HCEC 1CT (cell line): ENCODE results near the gene EIF1B.
A peak's percentile ranks its signal among the peaks of the same experiment; 100 is the strongest.
"Not testable (repeated sequence)": the region's sequence is repeated elsewhere in the genome, so short reads cannot be mapped to it uniquely, and the experiment has no call there.

Experiments used
- DNase-seq: peaks from one replicate; pipeline ENCODE4 v3.0.0-alpha.2; 2017

Gene EIF1B

DNA sequence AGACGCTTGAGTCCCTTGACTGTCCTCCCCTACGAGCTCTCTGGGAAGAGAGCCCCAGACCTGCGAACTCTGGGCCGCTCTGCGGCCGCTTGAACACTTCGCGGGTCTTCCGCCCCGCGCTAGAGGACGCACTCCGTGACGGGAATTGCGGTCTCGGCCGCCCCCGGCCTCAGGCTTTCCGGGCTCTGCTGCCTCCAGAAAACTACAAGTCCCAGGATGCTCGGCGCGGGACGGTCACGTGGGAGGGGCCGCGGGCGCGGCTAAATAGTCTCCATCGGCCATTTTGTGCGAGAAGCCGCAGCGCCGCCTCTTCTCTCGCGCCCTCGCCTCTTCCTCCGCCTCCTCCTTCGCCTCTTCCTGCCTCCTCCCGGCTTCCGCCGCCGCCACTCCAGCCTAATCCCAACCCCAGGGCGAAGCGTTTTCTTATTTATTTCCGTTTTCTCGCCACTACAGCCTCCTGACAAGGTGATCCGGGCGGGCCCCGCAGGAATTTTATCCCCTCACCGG, at the start of gene EIF1B:
EIF1B (plus strand) TSS at position 290 of the 507 bp plus-strand sequence. CDS start 235 bp downstream, outside the sequence.
- peak; percentile 97 for DNase-seq

DNA sequence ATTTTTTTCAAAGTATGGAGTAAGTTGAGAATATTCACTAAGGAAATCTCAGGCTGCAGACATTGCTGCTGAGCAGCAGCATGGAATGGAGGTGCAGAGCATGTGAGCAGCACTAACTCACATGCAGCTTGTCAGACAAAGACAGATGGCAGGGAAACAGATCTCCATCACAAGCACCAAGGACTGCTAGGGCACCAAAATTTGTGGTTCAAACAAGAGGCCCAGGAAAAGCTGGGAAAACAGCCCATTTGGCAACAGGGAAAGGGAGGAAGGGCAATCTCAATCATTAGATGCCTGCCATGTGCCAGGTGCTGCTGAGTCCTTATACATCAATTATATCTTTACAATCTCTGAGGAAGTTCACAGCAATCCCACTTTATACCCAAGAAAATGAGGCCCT, 47.2 kb upstream of the EIF1B start:
- no peak for DNase-seq

DNA sequence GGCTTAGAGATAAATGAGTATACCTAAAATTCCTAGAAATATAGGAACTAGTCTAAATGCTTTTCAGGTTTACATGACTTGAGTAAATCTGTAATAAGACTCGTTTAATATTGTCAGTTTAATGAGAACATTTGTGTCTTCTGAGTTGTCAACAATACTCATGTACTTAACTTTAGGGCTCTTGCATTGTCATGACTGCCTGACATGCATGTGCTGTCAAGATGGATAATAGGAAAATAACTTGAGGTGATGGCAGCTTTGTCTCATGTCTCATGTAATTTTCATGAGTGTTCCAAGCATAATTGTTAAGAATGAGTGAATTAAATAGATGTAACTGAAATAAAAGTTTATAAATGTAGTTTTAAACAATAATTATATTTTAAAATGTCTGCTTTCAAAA, 45.1 kb upstream of the EIF1B start:
- no peak for DNase-seq

DNA sequence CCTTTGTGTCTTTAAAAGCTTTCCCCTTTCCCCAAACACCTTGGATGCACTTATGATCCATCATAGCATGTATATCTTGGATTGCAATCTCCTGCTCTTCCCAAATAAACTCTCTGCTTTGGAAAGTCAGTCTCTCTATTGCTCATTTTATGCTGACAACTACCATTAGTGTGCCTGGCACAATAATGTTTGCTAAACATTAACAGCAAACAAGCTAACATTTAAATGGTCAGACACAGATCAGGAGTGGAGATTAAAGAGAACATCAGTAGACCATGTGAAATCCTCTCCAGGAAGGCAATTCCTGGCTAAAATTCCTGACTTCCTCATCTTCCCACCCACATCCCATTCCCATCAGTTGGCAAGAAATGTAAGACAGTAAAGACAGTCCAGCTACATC, 44.3 kb upstream of the EIF1B start:
- DNase-seq: no peak

DNA sequence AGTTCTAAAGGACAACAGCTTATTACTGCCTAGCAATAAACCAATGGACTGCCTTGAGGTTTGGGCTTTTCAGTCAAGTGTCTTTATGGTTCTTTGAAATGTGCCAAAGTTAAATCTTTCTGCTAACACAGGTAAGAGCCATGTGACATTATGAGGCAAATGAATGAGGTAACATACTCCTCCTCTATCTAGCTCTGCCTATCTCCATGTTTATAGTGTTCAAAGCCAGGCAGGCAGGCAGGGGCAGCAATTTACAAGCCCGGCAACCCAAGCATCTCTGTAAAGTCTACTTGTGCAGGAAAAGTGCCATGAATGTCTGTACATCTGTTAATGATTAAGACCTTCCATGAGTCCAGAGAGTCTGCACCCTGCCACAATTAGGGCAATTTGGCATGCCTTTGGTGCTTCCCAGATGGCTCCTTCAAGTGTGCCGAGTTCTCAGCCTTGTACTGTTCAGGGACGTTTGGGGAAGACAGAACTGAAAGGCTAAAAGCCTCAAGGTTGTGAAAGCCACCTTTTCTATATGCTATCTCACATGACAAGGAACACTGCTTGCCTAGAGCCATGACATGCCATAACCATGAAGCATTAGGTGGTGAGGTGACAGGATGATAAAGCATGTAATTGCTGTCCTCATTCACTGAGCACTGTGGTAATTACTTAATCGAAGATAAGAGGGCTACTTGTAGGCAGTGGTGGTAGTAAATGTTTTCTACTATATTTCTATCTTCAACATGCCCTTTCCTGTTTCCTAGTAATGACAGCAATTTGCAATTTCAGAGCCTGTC, 41.4 kb upstream of the EIF1B start:
- no peak for DNase-seq

DNA sequence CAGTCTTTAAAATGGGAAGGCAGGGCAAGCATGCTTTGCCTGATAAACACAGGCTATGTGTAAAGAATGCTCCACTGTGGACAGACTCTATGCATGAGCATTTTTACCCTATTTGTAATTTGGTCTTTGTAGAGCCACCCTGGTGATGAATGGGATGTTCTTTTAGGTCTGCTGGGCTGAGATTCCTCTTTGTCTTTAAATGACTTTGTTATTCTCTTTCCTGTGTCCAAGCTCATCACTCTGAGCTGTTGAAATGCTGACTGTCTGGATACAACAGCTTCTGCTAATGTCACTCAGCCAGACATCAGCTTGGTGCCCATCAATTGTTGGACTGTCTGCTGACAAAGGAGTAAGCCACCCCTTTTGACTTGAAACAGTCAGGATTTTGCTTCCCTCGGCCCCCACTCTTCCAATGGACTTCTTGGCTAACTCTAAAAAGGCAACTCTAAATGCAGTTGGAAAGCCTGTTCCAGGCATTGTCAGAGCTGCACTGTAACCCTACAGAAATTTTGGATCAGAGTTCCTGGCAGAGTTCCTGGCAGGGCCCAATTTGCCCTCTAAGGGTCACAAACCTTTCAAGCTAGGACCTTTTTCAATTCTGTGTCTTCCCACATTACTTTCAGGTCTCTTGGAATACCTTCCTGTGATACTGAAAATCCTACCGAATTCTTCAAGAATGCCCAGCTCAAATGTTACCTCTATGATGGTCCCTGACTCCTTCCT, 40.5 kb upstream of the EIF1B start:
- DNase-seq: no peak

DNA sequence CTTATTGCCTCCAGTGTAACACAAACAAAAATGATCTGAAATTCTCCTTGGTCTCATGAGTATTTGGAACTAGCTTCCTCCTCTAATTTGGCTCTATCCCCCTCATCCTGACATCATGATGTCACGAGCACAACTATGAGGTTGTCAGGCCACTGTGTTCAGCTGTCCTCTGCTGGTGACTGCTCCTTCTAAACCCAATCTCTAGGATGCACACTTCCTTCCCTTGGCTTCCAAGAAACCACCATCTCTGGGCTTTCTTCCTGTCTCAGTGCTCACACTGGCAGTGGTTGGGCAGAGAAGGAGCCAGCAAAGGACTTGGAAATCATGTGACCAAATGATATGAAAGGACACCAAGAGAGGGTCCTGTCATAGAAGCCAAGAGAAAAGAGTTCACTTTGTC, 30.7 kb upstream of the EIF1B start:
- no peak for DNase-seq

DNA sequence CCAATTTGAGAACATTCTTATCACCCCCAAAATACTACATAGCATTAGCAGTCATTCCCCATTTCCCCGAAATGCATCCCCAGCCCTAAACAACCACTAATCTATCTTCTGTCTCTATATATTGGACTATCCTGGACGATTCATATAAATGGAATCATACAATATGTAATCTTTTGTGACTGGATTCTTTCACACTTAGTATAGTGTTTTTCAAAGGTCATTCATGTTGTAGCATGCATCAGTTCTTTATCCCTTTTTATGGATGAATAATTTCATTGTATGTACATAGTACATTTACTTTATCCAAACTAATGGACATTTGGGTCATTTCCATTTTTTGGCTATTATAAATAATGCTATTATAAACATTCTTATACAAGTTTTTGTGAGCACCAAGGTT, 27.5 kb upstream of the EIF1B start:
- no peak for DNase-seq

DNA sequence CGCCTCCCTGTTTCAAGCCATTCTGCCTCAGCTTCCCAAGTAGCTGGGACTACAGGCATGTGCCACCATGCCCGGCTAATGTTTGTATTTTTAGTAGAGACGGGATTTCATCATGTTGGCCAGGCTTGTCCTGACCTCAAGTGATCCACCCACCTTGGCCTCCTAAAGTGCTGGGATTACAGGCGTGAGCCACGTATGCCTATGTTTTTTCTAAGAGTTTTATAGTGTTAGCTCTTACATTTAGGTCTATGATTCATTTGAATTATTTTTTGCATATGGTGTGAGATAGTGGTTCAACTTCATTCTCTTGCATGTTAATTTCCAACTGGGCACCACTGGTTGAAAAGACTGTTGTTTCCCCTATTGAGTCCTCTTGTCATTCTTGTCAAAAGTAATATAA, 26.4 kb upstream of the EIF1B start:
- DNase-seq: not testable (repeated sequence)

DNA sequence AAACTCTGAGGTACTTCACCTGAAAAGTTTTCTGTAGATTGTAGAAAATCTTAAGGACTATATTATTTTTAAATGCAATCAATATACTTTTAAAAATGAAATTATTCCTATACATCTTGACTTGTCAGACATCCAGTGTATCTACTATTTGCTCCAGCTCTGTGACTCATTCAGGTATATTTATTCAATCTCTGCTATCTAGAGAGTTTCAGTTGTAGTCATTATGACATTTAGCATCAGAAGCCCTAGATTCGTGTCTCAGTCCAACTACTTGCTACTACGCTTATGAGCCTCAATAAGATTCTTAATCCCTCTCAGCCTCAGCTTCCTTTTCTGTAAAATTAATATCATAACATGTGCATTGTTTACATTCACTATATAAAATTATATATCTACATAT, 22.3 kb upstream of the EIF1B start:
- DNase-seq: no peak

DNA sequence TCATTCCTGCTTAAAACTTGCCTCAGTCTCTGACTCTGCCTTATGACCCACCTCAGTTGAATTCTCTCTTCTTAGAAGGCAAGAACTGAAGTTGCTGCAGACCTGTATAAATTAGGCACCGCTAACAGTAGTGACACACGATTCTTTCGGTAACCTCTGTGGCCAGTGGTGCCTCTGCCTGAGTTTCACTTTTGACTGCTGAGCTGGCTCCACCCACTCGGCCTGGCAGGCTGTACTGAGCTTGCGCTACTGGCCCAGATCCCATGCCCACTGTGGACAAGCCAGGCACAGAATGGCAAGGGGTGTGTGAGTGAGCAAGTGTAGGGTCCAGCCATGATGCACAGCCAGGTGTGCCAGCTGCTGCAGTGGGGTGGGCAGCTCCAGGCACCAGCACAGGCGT, 19.1 kb upstream of the EIF1B start:
- no peak for DNase-seq

DNA sequence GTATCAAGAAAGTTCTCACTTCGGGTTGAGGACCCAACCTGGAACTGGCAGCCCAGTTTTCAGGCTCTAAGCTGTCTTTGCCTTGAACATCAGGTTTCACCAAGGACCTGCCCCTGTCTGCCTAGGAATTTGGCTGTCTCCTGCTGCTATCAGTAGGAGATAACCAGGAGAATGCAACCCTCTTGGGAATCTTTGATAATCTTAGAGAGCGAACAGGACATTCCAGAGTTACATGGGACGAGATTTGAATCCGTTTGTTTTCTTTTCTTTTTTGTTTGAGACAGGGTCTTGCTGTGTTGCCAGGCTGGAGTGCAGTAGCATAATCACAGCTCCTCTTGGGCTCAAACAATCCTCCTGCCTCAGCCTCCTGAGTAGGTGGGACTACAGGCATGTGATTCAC, 18.0 kb upstream of the EIF1B start:
- DNase-seq: no peak

DNA sequence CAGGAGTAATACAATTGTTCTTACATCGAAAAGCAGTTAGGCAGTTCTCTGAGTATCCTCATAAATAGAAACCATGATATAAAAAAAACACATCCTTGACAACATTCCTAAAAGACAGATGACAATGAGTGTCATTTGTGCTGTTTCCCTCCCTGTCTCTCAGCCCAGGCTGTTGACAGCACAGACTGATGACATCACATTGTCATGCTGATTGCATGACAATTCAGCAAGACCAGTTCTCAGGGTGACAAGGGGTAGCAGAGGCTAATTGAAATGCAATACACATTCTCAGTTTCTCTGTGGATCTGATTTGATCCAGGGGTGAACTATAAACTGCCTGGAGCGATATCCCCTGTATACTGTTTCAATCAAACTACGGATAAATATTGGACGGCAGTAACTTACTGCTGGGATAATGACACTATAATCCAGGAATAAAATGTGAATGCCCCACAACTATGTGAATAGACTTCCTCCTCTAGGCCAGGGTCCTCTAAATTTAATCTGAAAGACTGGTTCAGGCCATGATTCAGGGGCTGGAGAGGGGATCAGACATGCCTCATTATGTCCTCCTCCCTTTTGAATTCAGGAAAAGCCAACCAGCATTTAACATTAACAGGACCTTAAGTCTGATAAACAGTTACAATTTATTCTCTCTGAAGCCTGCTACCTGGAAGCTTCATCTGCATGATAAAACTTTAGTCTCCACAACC, 16.7 kb upstream of the EIF1B start:
- DNase-seq: no peak

DNA sequence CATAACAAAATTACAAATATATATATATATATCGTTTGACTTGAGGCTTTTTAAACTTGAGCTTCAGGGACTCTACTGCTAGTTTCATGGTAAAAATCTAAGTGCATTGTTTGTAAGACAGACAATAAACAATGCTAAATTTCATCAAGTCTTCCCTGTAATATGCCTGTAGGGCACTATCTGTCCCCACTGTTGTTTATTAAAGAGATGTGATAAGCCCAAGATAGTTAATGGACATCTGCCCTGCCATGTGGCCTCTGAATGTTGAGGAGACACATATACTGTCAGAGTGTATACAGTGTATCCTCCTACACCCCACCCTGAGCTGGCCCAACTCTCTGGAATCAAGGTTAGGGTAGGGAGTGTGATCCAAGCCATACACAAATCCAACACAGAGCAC, 15.1 kb upstream of the EIF1B start:
- DNase-seq: no peak

DNA sequence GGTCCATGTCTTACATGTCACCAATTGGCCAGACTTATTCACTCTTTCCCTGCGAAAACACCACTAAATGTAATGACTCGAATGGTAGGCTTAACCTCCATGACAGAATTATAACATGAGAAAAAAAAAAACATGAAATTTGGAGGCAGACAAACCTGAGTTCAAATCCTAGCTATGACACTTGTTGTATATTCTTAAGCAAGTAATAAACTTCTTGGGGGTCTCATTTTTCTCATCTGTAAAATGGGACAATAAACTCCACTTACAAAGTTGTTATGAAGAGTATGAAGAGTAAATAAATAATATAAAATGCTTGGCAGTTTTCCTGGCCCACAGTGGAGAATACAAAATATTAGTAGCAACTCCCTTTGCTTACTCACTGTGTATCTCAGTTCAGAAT, 11.4 kb upstream of the EIF1B start:
- no peak for DNase-seq

DNA sequence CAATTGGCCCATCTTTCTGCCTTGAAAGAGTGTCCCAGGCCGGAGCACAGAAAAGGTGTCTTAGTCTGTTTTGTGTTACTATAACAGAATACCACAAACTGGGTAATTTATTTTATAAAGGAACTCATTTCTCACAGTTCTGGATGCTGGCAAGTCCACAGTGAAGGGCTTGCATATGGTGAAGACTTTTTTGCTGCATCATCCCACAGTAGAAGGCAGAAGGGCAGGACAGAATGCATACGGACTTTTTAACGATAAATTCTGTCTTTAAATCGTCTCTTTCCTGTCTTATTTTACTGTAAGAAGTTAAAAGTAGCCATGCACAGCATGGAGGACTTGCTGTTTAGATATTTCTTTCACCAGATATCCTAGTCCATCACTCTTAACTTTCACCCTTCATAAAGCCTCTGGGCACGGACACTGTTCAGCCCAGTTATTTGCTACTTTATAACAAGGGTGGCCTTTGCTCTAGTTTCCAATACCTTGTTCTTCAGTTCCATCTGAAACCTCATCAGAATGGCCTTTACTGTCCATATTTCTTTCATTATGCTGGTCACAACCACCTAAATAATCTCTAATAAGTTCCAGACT, 10.3 kb upstream of the EIF1B start:
- DNase-seq: no peak

DNA sequence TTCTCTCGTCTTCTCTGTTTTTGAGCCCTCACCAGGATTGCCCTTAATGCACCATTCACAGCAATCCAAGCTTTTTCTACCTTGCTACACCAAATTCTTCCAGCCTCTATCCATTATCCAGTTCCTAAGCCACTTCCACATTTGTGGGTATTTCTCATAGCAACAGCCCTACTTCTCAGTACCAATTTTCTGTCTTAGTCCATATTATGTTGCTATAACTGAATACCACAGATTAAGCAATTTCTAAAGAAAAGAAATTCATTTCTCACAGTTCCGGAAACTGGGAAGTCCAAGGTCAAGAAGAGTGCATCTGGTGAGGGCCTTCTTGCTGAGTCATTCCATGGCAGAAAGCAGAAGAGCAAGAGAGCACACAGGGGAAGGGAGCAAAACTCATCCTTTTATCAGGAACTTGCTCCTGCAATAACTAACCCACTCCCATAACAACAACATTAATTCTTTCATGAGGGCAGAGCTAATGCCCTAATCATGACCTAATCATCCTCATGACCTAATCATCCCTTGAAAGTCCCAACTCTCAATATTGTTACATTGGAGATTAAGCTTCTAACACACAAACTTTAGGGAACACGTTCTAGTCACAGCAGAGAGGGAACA, 9.7 kb upstream of the EIF1B start:
- peak; percentile 89 for DNase-seq

DNA sequence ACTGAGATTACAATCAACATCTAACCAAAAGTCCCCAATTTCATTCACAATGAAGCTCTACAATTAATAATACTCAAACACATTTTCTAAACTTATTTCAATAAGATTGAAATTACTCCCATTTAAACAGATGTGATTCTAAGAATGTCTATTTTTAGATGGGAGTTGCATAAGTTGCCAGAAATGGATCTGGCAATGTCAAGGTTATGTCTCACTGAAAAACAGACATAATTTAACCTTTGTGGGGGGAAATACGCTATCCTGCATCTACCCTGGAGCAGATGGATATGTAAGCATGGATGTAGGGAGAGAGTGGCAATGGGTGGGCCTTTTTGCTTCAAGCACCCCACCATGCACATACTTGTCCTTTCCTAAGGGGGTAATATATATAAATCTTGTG, 6.7 kb upstream of the EIF1B start:
- no peak for DNase-seq

DNA sequence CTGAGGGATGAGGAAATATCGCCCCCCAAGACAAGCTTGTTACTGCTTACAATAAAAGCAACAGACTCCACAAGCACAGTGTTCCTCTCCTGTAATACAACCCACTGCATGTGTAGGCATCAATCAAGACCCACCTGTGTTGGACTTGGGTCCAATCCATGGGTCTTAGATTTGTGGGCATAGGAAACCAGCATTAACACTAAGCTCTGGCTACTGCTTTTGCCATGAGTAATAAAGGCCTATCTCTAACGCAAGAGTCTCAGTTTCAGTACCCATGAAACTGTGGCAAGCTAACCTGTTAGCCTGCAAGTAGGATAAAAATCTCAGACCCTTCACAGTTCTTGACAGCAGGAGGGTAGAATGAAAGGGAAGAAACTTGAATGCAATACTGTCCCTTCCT, 5.2 kb upstream of the EIF1B start:
- DNase-seq: no peak

DNA sequence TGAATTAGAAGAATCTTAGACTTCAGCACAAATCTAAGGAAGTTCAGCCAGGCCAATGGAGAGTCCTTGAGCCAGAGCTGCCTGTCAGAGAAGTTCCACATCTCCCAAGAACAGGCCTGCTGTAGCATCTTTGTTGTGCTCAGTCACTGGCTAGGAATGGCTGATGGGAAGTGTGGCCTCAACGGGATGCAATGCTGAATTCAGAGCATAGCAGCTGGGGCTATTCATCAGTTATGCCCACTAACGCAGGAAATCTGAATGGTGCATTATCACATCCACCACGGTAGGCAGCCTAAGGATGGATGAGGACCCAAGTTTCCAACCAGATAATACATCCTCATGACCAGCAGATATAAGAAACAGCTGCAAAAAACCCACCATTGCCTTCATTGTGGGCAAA, 3.2 kb upstream of the EIF1B start:
- no peak for DNase-seq

DNA sequence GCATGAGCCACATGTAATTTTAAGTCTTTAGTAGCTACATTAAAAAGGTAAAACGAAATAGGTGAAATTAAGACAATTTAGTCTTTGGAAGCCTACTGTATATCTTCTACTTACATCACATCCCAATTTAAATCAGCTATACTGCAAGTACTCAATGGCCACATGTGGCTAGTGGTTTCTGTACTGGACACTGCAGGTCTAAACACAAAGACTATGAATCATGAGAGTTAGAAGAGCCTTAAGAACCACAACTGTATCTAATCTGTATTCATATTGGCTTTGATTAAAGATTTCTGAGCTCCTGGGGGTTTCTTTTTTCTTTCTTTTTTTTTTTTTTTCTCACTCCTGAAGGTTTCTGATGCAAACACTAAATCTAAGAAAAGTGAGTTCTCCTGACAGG, 2.3 kb upstream of the EIF1B start:
- no peak for DNase-seq

DNA sequence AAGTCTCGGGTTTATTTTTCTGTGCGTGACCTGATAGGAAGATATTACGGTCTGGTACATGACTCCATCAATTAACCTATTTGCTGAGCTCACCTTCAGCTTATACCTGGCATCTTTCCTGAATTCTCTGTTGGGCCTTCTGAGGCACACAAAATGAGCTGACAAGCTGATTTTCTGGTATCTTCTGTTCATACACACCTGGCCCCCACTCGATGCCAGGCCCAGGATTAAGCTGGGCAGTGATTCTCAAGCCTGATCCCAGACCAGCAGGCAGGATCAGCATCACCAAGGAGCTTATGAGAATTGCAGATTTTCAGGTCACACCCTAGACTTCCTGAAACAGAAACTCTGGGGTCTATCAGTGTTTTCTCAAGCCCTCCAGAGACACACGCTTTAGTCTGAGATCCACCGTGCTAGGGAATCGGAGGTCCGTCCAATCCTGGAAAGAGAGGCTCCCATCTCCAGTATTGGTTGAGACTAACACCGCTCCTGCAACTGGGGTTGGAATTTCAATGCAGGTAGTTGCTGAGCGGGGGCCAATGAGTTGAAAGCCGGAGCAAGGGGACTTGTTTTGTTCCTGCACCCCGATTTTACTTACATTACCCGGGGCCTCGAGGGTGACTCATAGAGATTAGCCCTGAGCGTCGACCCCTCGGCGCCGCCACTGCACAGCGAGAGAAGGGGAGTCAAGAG, 636 bp upstream of the EIF1B start:
- no peak for DNase-seq
